ENCODE results near the gene AIG1.

Gene AIG1

DNA sequence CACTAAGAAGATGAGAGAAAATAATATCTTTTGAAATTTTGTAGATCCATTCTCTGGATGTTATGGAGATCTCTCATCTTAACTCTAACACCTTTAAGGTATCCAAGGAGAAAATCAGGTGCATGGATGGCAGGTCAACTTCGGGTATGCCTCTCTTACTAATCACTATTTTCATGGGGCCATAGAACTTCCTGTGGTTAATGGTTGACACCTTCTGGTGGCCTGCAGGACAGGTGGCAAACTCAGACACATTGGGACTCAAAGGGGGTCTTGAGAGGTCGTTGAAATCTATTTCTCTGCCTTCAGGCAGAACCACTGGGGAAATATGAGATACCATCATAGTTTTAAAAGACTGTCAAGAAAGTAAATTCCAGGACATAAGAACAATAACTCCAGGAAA lies 313.3 kb downstream of the AIG1 start:
- FAIRE-seq = no peak

DNA sequence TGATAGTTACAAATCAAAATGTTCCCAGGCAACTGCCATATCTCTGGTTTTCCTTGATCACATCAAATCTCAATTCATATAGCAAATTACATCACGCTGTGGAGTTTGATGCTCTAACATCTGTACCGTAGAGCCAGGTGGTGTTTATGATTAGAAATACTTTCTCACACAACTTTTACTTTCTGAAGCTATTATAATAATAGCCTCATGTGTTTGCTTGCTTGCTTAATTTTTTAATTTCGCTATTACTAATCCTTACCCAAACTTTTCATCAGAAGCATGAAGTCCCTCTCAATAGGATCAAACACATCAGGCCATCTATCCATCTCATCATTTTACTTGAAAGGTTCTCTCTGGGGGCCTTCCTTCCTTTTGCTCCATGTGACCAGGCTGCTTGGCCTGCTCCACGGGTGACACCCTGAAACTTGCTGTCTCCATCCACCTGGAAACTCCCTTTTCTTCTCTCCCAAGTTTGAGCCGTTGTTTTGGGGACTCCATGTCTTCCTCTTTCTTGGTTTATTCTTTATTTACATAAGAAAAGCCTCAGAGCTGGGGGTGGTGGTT lies 314.4 kb downstream of the AIG1 start:
- DNase-seq (ENCODE audit: insufficient read length) = no peak
- no peak for FAIRE-seq
- no peak for TF ChIP-seq POLR2A (IDR thresholded peaks at IDR 0.05; ENCODE audit: low read depth, low read length)

More for the DNA sequence above, 313.3 kb downstream of the AIG1 start:
- TF ChIP-seq TAF1 (IDR thresholded peaks at IDR 0.05; ENCODE audit: borderline replicate concordance, low read depth, low read length) = no peak
- TF ChIP-seq POLR2A (IDR thresholded peaks at IDR 0.05; ENCODE audit: low read depth, low read length) = no peak
- no peak for TF ChIP-seq POLR2AphosphoS5 (IDR thresholded peaks at IDR 0.05; ENCODE audit: low read depth, low read length)
- DNase-seq (ENCODE audit: insufficient read length) = no peak

DNA sequence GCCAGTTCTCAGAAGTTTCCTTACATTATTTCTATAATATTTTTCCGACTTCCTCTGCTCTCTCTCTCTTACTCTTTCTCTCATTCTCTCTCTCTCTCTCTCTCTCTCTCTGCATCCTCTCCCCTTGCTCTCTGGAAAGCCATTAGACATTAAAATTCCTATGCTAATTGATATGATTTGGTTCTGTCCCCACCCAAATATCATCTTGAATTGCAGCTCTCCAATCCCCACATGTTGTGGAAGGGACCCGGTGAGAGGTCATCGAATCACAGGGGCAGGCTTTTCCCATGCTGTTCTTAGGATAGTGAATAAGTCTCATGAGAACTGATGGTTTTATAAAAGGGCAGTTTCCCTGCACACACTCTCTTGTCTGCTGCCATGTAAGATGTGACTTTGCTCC lies 315.7 kb downstream of the AIG1 start:
- DNase-seq (ENCODE audit: insufficient read length) (no peak), FAIRE-seq (no peak)

DNA sequence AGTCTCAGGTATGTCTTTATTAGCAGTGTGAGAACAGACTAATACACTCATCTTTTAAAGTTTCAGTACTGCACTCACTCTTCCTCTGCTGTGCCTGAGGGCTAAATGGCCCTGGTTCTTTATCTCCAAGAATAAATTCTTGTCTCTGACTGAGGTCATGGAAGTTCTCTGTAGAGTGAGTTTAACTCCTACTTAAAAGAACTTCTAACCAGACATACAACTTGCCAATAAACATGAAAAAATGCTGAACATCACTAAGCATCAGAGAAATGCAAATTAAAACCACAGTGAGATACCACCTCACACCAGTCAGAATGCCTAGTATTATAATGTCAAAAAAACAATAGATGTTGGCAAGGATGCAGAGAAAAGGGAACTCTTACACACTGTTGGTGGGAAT lies 316.2 kb downstream of the AIG1 start:
- FAIRE-seq (no peak), DNase-seq (ENCODE audit: insufficient read length) (no peak)
- no peak for TF ChIP-seq TAF1 (IDR thresholded peaks at IDR 0.05; ENCODE audit: borderline replicate concordance, low read depth, low read length)

More for the DNA sequence above, 315.7 kb downstream of the AIG1 start:
- TF ChIP-seq POLR2AphosphoS5 (IDR thresholded peaks at IDR 0.05; ENCODE audit: low read depth, low read length) (no peak), TAF1 (IDR thresholded peaks at IDR 0.05; ENCODE audit: borderline replicate concordance, low read depth, low read length) (no peak), POLR2A (IDR thresholded peaks at IDR 0.05; ENCODE audit: low read depth, low read length) (no peak)

DNA sequence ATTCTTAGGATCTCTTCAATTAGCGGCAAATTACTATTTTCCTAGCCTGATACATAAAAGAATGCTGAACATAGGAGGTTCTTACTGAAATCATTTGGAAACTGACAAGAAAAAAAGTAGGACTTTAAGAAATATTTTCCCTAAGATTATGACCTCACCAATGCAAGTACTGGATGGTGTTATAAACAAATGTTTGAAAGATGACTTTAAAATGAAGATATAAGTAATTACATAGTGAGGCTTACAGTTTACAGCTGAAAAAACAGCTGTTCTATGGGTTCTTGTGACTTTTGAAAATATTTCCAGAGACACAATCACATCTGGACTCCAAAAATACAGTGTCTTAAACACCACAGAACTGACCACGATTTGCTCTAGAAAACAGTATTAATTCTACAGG lies 324.9 kb downstream of the AIG1 start:
- no peak for TF ChIP-seq POLR2A (IDR thresholded peaks at IDR 0.05; ENCODE audit: low read depth, low read length)
- no peak for TF ChIP-seq TAF1 (IDR thresholded peaks at IDR 0.05; ENCODE audit: borderline replicate concordance, low read depth, low read length)
- TF ChIP-seq POLR2AphosphoS5 (IDR thresholded peaks at IDR 0.05; ENCODE audit: low read depth, low read length) = no peak
- FAIRE-seq (no peak), DNase-seq (ENCODE audit: insufficient read length) (no peak)

DNA sequence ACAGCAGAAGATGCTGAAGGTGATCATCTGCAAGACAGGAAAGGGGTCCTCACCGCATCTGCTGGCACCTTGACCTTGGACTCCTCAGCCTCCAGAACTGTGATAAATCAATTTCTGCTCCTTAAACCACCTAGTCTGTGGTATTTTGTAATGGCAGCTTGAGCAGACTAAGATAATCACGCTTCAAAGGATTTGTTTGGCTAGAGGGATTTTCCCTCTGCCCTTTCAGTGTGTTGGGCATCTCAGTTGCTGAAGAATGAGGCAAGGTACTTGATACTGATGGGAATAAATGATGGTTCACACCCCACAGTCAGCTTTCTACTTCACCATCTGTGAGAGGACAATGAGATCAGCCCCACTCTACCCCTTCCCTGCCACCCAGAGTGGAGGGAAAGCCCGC lies 329.6 kb downstream of the AIG1 start:
- no peak for FAIRE-seq
- TF ChIP-seq POLR2A (IDR thresholded peaks at IDR 0.05; ENCODE audit: low read depth, low read length) = no peak
- no peak for TF ChIP-seq TAF1 (IDR thresholded peaks at IDR 0.05; ENCODE audit: borderline replicate concordance, low read depth, low read length)
- no peak for TF ChIP-seq POLR2AphosphoS5 (IDR thresholded peaks at IDR 0.05; ENCODE audit: low read depth, low read length)

More for the DNA sequence above, 329.6 kb downstream of the AIG1 start:
- DNase-seq (ENCODE audit: insufficient read length) = no peak

Data from GM12892 (cell line).